ENCODE results near the gene PAIP2. TPM values are rescaled to one million over a fixed set of nuclear protein-coding genes. Genes with fewer than 3 reads are reported as not detected.

PAIP2 gene
- total and polyA plus RNA-seq, 11 donors, result 93.2 to 154 (median 132) TPM

DNA sequence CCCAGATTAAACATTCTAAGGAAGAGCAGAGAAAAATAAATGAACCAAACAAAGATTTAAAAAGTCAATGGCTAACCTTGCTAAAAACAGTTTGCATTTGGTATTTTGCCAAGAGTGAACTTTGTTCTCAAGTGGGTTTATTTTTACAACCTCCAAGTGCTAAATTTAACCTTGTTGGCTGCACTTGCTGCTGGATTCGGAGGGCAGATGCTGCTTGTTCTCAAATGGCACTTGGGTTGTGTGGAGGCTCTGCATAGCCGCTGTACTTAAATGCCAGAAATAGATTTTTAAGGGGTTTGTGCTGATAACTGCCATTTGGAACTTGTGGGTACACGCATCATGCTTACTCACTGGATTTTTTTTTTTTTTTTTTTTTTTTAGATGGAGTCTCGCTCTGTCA is 75.6 kb downstream of the PAIP2 start:
- H3K4me3 ChIP-seq, result no peak overlapping the region
- TF ChIP-seq POLR2A (IDR thresholded peaks at IDR 0.05), result no peak
- TF ChIP-seq, protein P1, sequence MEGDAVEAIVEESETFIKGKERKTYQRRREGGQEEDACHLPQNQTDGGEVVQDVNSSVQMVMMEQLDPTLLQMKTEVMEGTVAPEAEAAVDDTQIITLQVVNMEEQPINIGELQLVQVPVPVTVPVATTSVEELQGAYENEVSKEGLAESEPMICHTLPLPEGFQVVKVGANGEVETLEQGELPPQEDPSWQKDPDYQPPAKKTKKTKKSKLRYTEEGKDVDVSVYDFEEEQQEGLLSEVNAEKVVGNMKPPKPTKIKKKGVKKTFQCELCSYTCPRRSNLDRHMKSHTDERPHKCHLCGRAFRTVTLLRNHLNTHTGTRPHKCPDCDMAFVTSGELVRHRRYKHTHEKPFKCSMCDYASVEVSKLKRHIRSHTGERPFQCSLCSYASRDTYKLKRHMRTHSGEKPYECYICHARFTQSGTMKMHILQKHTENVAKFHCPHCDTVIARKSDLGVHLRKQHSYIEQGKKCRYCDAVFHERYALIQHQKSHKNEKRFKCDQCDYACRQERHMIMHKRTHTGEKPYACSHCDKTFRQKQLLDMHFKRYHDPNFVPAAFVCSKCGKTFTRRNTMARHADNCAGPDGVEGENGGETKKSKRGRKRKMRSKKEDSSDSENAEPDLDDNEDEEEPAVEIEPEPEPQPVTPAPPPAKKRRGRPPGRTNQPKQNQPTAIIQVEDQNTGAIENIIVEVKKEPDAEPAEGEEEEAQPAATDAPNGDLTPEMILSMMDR (IDR thresholded peaks at IDR 0.05), result no peak
- no peaks in the 10 kb centered on the region for H3K9me3 ChIP-seq
- peaks cover 0 to 53% (median 39%) of the 10 kb centered on the region in 9 donors for H3K36me3 ChIP-seq
- ATAC-seq (peak; percentile 63 to 73 (median 70)), DNase-seq (peak in 4 of 5 donors; percentile 73 to 82 (median 78))
- H3K4me1 ChIP-seq, result peaks cover 18 to 73% (median 63%) of the 10 kb centered on the region in 12 donors
- WGBS, 4 donors, result 27 to 37% (median 32%) methylated on average over 4 of the region's 4 CpGs
- intact Hi-C loops (cut with DNase I), result loop anchor here in 2 of 10 donors (1.0 to 2.0 kb wide), 2 partner anchors 22 kb away; partner anchors contain the start of gene PROB1 (in 2 of the 2)
- H3K27me3 ChIP-seq, result no peaks in the 10 kb centered on the region
- H3K27ac ChIP-seq, result peak overlapping the region; percentile 81 to 96 (median 91)

DNA sequence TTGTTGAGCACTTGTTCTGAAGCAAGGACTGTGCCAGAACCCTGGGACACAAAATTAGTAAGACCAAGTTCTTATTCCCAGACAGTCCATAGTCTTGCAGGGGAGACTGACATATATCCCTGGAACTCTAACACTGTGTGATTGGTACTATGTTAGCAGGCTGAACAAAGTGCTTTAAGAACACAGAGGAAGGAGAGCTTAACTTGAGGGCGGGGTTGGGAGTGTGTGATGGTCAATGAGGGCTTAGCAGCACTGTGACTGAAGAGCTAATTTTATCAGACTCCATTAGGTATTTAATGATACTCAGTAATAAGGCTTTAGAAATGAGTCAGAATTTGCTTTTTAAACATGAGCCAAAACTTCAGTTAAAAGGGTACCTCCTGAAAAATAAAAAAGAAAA is 77.1 kb downstream of the PAIP2 start:
- Histone ChIP-seq H3K4me1 (peaks cover 18 to 74% (median 62%) of the 10 kb centered on the region in 12 donors), H3K27ac (peak overlapping the region; percentile 81 to 96 (median 91)), H3K9me3 (no peaks in the 10 kb centered on the region), H3K27me3 (no peaks in the 10 kb centered on the region), H3K4me3 (no peak overlapping the region), H3K36me3 (peaks cover 0 to 49% (median 38%) of the 10 kb centered on the region in 9 donors)
- intact Hi-C loops (cut with DNase I), result no loop called here
- TF ChIP-seq, protein P1 (IDR thresholded peaks at IDR 0.05), result no peak
- TF ChIP-seq POLR2A (IDR thresholded peaks at IDR 0.05), result no peak
- ATAC-seq, result peak; percentile 60 to 69 (median 66)
- 32 to 38% (median 36%) methylated on average over 1 of the region's 1 CpG for WGBS, 4 donors
- peak in 2 of 5 donors; percentile 46 to 47 for DNase-seq

Other genes with a start within 250 kb of the PAIP2 start
- gene SIL1, start 143.5 kb upstream of the PAIP2 start, total RNA-seq, result 100 to 1,000 TPM in 1 of 9 donors, 10 to 100 TPM in 8; 33.8 to 341 (median 39.8) TPM
- 10 to 100 TPM; 42.2 to 56.3 TPM for gene SIL1, start 143.5 kb upstream of the PAIP2 start, polyA plus RNA-seq
- gene MATR3, start 48.1 kb upstream of the PAIP2 start, total RNA-seq, result 100 to 1,000 TPM; 133 to 208 (median 139) TPM
- 100 to 1,000 TPM in 1 of 2 donors, 10 to 100 TPM in 1; 97.2 to 115 TPM for gene MATR3, start 48.1 kb upstream of the PAIP2 start, polyA plus RNA-seq
- not detected for gene SLC23A1, start 41.4 kb downstream of the PAIP2 start, total RNA-seq
- gene SLC23A1, start 41.4 kb downstream of the PAIP2 start, polyA plus RNA-seq, result not detected
- gene MZB1, start 48.1 kb downstream of the PAIP2 start, total RNA-seq, result 1 to 10 TPM in 3 of 9 donors, under 1 TPM in 4, not detected in 2; 0.31 to 5.2 (median 0.97) TPM
- gene MZB1, start 48.1 kb downstream of the PAIP2 start, polyA plus RNA-seq, result under 1 TPM; 0.33 to 0.72 TPM
- 10 to 100 TPM; 26.6 to 63.4 (median 38.1) TPM for gene PROB1, start 53.2 kb downstream of the PAIP2 start, total RNA-seq
- gene PROB1, start 53.2 kb downstream of the PAIP2 start, polyA plus RNA-seq, result 10 to 100 TPM; 18.9 to 34.3 TPM
- gene SPATA24, start 62.2 kb downstream of the PAIP2 start, total RNA-seq, result 10 to 100 TPM; 10.7 to 25.9 (median 16.0) TPM
- 10 to 100 TPM; 12.6 to 37.8 TPM for gene SPATA24, start 62.2 kb downstream of the PAIP2 start, polyA plus RNA-seq
- gene DNAJC18, start 97.7 kb downstream of the PAIP2 start, total RNA-seq, result 10 to 100 TPM in 5 of 9 donors, 1 to 10 TPM in 4; 4.8 to 17.8 (median 14.2) TPM
- 1 to 10 TPM; 4.0 to 4.7 TPM for gene DNAJC18, start 97.7 kb downstream of the PAIP2 start, polyA plus RNA-seq
- gene ECSCR, start 120.9 kb downstream of the PAIP2 start, total RNA-seq, result 10 to 100 TPM; 13.4 to 59.3 (median 21.3) TPM
- gene ECSCR, start 120.9 kb downstream of the PAIP2 start, polyA plus RNA-seq, result 10 to 100 TPM; 18.1 to 55.3 TPM
- under 1 TPM in 1 of 9 donors, not detected in 8; 0.16 TPM for gene SMIM33, start 129.2 kb downstream of the PAIP2 start, total RNA-seq
- not detected for gene SMIM33, start 129.2 kb downstream of the PAIP2 start, polyA plus RNA-seq
- 100 to 1,000 TPM in 1 of 9 donors, 10 to 100 TPM in 8; 32.4 to 119 (median 57.9) TPM for gene STING1, start 140.9 kb downstream of the PAIP2 start, total RNA-seq
- gene STING1, start 140.9 kb downstream of the PAIP2 start, polyA plus RNA-seq, result 10 to 100 TPM; 20.4 to 25.9 TPM
- gene UBE2D2, start 219.5 kb downstream of the PAIP2 start, total RNA-seq, result 100 to 1,000 TPM in 8 of 9 donors, 10 to 100 TPM in 1; 96.2 to 148 (median 134) TPM
- gene UBE2D2, start 219.5 kb downstream of the PAIP2 start, polyA plus RNA-seq, result 100 to 1,000 TPM in 1 of 2 donors, 10 to 100 TPM in 1; 84.6 to 122 TPM

Data from heart left ventricle (tissue), 16 donors.